SK-N-SH treated with all-trans-retinoic acid at 6 μM for 48 hours (cell line): ENCODE data around the gene KDSR.

Experiments used
- ARNTL ChIP-seq: fragments of 450-650 bp; formaldehyde crosslinking; IDR thresholded peaks from 2 replicates; pipeline ENCODE4 v1.5.0; 2020; ENCODE audit warnings: low read depth, mild to moderate bottlenecking, moderate library complexity, borderline replicate concordance
- PATZ1 ChIP-seq: fragments of 250-450 bp; sonication (Bioruptor Pico); IDR thresholded peaks from 2 replicates; pipeline ENCODE4 v1.8.0; 2020; ENCODE audit warnings: mild to moderate bottlenecking, moderate library complexity, borderline replicate concordance
- SNAI2 ChIP-seq: fragments of 250-450 bp; sonication (Bioruptor Pico); IDR thresholded peaks from 2 replicates; pipeline ENCODE4 v1.5.0; 2020; ENCODE audit warnings: mild to moderate bottlenecking, moderate library complexity

- TF ChIP-seq ARNTL (CRISPR knock-in tag) (no peak), PATZ1 (CRISPR knock-in tag) (no peak), SNAI2 (CRISPR knock-in tag) (no peak)
Observed at GRCh38 chr18:63326011-63326410, 41.0 kb downstream of the KDSR start.
